K562 (cell line): ENCODE measurements around the gene FAAP100. TPM values are rescaled to one million over a fixed set of nuclear protein-coding genes. Genes with fewer than 3 reads are reported as not detected.

Experiments
- CREB3 ChIP-seq: fragments of 450-650 bp; conservative IDR thresholded peaks from 2 replicates; pipeline ENCODE4 v1.6.1; 2016; ENCODE audit warnings: missing genetic modification characterization, low read depth, mild to moderate bottlenecking, missing compliant biosample characterization, moderate library complexity
- FOXJ2 ChIP-seq: fragments of 200-800 bp; sonication (Bioruptor generic); IDR thresholded peaks from 2 replicates; pipeline ENCODE4 v1.6.1; 2016; ENCODE audit warnings: missing genetic modification characterization, missing compliant biosample characterization
- GABPB2 ChIP-seq: fragments of 250-450 bp; sonication (Bioruptor Pico); conservative IDR thresholded peaks from 2 replicates; pipeline ENCODE4 v1.5.1; 2021; ENCODE audit warnings: mild to moderate bottlenecking
- KDM1A ChIP-seq, 2 experiments: fragments of 450-650 bp; IDR thresholded peaks; 2 replicates each; pipeline ENCODE4 v1.6.1; 2016; ENCODE audit warnings: mild to moderate bottlenecking in 2 of 2
- MED1 ChIP-seq: sonication (generic); formaldehyde crosslinking; IDR thresholded peaks from 2 replicates; pipeline ENCODE4 v1.8.1; 2023; ENCODE audit warnings: missing genetic modification reagents, borderline replicate concordance
- MGA ChIP-seq: fragments of 450-650 bp; IDR thresholded peaks from 2 replicates; pipeline ENCODE4 v1.6.1; 2016; ENCODE audit warnings: mild to moderate bottlenecking, moderate library complexity
- NFIX ChIP-seq: fragments of 250-450 bp; sonication (Bioruptor Pico); IDR thresholded peaks from 2 replicates; pipeline ENCODE4 v1.4.0; 2020; ENCODE audit warnings: low read depth, mild to moderate bottlenecking, moderate library complexity
- PHF20 ChIP-seq: fragments of 450-650 bp; IDR thresholded peaks from 2 replicates; pipeline ENCODE4 v1.6.1; 2018; ENCODE audit not compliant: partially characterized antibody
- RFX1 ChIP-seq: fragments of 450-650 bp; IDR thresholded peaks from 2 replicates; pipeline ENCODE4 v1.6.1; 2016; ENCODE audit warnings: mild to moderate bottlenecking, moderate library complexity
- ZKSCAN1 ChIP-seq: fragments of 150-350 bp; IDR thresholded peaks from 2 replicates; pipeline ENCODE4 v1.6.1; 2016; ENCODE audit warnings: low read depth, low read length
- ZNF3 ChIP-seq: fragments of 250-450 bp; sonication (Bioruptor Pico); IDR thresholded peaks from 2 replicates; pipeline ENCODE4 v1.5.0; 2021; ENCODE audit warnings: mild to moderate bottlenecking, moderate library complexity
- ZNF584 ChIP-seq: fragments of 200-800 bp; sonication (Bioruptor generic); IDR thresholded peaks from 2 replicates; pipeline ENCODE4 v1.6.1; 2016; ENCODE audit warnings: low read depth, mild to moderate bottlenecking, missing genetic modification characterization, missing compliant biosample characterization
- polyA plus RNA-seq, 8 experiments: library from polyadenylated mRNA; depleted of rRNA in 4 of 8; stranded (reverse) in 5 of 8; unstranded in 3 of 8; fragments of >200 nt; fragmentation: Nextera tagmentation in 2 of 8; fragmentation: Illumina TruSeq in 1 of 8; extraction: Ambion mirVana in 2 of 8; extraction: Trizol in 1 of 8; gene quantifications; 2 replicates each; pipeline versions ENCODE4 v1.2.1 to v1.2.3, GENCODE V29; 2011 to 2014; ENCODE audit warnings: inconsistent platforms in 1 of 8, missing spikeins in 1 of 8
- total RNA-seq, 7 experiments: library from RNA; depleted of rRNA in 6 of 7; stranded (reverse); fragments of >200 nt in 6 of 7; fragmentation: Illumina TruSeq in 2 of 7; extraction: Trizol in 2 of 7; gene quantifications; 2 replicates each; pipeline versions ENCODE4 v1.2.1 to v1.2.3, GENCODE V29; 2011 to 2021; ENCODE audit warnings: low replicate concordance in 1 of 7
- TF ChIP-seq, protein P1 (sequence below): fragments of 250-450 bp; sonication (Bioruptor Pico); IDR thresholded peaks from 2 replicates; pipeline ENCODE4 v1.5.0; 2020; ENCODE audit warnings: mild to moderate bottlenecking

FAAP100 gene
- total and polyA plus RNA-seq, 9 of the 15 experiments (the other 6 are each of a cell fraction or from before 2014, with no cell fraction given) = 0.31 to 51.2 (median 12.6) TPM

DNA sequence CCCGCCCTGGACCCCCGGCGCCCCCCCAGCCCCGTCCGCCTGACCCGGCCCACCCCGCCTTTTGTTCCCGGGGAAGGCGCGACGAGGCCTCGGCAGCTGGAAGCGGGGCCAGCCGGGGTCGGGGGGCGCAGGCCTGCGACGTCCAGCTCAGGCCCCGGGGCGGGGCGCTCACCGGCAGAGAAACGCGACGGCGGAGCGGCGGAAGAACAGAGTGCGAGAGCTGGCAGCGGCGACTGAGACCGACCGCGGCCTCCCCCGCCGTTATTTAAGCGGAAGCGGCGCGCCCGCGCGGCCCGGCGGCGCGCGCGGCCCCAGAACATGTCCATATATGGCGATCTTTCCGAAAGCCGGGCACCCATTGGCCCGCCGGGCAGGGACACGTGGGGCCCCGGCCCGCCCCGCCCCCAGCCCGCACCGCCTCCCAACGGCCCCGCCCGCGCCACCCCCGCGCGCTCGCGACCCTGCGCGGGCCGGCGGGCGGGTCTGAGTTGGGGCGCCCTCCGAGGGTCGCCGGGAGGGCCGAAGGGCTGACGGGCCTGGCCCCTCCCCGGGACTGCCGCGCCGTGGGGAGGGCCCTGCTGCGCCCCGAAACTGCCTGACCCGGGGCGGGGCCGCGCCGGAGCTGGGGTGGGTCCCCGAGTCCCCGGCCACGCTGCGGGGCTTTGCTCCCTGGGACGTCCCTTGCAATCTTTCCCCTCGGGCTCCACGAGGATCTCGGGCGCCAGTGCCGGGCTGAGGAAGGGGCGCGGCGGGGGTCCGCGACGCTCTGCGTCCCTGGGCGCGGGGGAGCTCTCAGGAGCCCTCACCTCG, 39.4 kb downstream of the FAAP100 start, which contains the start of gene ACTG1 (continued):
- TF ChIP-seq CREB3 (tag) (no peak), ZNF584 (CRISPR knock-in tag) (peak; percentile 91), RFX1 (no peak), PHF20 (no peak), GABPB2 (CRISPR knock-in tag) (no peak), KDM1A (IDR thresholded peaks at IDR 0.05) (no peak), ZKSCAN1 (no peak), MGA (no peak), NFIX (CRISPR knock-in tag) (no peak), ZNF3 (CRISPR knock-in tag) (no peak), MED1 (no peak; the same call in 1 of the 2 replicates), FOXJ2 (tag) (no peak; the same call in 1 of the 2 replicates)
- TF ChIP-seq, protein P1, sequence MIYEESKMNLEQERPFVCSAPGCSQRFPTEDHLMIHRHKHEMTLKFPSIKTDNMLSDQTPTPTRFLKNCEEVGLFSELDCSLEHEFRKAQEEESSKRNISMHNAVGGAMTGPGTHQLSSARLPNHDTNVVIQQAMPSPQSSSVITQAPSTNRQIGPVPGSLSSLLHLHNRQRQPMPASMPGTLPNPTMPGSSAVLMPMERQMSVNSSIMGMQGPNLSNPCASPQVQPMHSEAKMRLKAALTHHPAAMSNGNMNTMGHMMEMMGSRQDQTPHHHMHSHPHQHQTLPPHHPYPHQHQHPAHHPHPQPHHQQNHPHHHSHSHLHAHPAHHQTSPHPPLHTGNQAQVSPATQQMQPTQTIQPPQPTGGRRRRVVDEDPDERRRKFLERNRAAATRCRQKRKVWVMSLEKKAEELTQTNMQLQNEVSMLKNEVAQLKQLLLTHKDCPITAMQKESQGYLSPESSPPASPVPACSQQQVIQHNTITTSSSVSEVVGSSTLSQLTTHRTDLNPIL (CRISPR knock-in tag) = no peak
